Measurements from ENCODE around the gene SHISA5. TPM values are rescaled to one million over a fixed set of nuclear protein-coding genes. Genes with fewer than 3 reads are reported as not detected.

Gene SHISA5
- total RNA-seq, 1 donor from 2014 or later: 294 TPM

GRCh38 chr3:48459773-48460516 lies 44.0 kb downstream of the SHISA5 start:
- DNase-seq (ENCODE audit: low spot score): no peak

- DNase-seq (ENCODE audit: low spot score): no peak
Measured at GRCh38 chr3:48459331-48459730, 44.6 kb downstream of the SHISA5 start.

GRCh38 chr3:48456456-48456855 lies 47.5 kb downstream of the SHISA5 start:
- DNase-seq (ENCODE audit: low spot score): no peak

GRCh38 chr3:48451270-48451669 lies 52.7 kb downstream of the SHISA5 start:
- no peak for DNase-seq (ENCODE audit: low spot score)

- DNase-seq (ENCODE audit: low spot score): peak; percentile 92
Measured at GRCh38 chr3:48446425-48447193, 57.4 kb downstream of the SHISA5 start, which contains the start of gene ATRIP. ATRIP (plus strand) TSS chr3:48446737; CDS start chr3:48446846, 109 bp downstream.

GRCh38 chr3:48446043-48446424 lies 57.9 kb downstream of the SHISA5 start:
- DNase-seq (ENCODE audit: low spot score): no peak

- DNase-seq (ENCODE audit: low spot score): no peak
Measured at GRCh38 chr3:48445277-48445882, 58.6 kb downstream of the SHISA5 start.

GRCh38 chr3:48441940-48442339 lies 62.0 kb downstream of the SHISA5 start:
- DNase-seq (ENCODE audit: low spot score): no peak

GRCh38 chr3:48440590-48440958 lies 63.4 kb downstream of the SHISA5 start:
- DNase-seq (ENCODE audit: low spot score): peak; percentile 46

GRCh38 chr3:48439820-48440589 lies 64.0 kb downstream of the SHISA5 start, which contains the start of the genes CCDC51 and TMA7:
CCDC51 (minus strand) TSS chr3:48440119; CDS start chr3:48435128, 4,991 bp downstream.
TMA7 (plus strand) TSS chr3:48440257; CDS start chr3:48440297, 40 bp downstream.
- peak; percentile 99 for DNase-seq (ENCODE audit: low spot score)

- no peak for DNase-seq (ENCODE audit: low spot score)
Measured at GRCh38 chr3:48437812-48438211, 66.2 kb downstream of the SHISA5 start.

- no peak for DNase-seq (ENCODE audit: low spot score)
Measured at GRCh38 chr3:48436855-48437254, 67.1 kb downstream of the SHISA5 start.

GRCh38 chr3:48436477-48436787 lies 67.5 kb downstream of the SHISA5 start:
- DNase-seq (ENCODE audit: low spot score): peak; percentile 47

- peak; percentile 89 for DNase-seq (ENCODE audit: low spot score)
Measured at GRCh38 chr3:48435774-48436476, 68.0 kb downstream of the SHISA5 start.

- no peak for DNase-seq (ENCODE audit: low spot score)
Measured at GRCh38 chr3:48435223-48435595, 68.8 kb downstream of the SHISA5 start.

GRCh38 chr3:48434591-48435222 lies 69.3 kb downstream of the SHISA5 start:
- DNase-seq (ENCODE audit: low spot score): peak; percentile 48

GRCh38 chr3:48433472-48434118 lies 70.4 kb downstream of the SHISA5 start:
- no peak for DNase-seq (ENCODE audit: low spot score)

- DNase-seq (ENCODE audit: low spot score): no peak
Measured at GRCh38 chr3:48432411-48433371, 71.3 kb downstream of the SHISA5 start.

Measured in ureter (tissue), 1 donor.